NCI-H748 (cell line): Measurements from ENCODE around the gene NTS.

Experiments used
- DNase-seq: peaks from one replicate; lab custom pipeline; 2025; ENCODE audit not compliant: unreplicated experiment; lab: John Stamatoyannopoulos, UW

Gene NTS, protein sequence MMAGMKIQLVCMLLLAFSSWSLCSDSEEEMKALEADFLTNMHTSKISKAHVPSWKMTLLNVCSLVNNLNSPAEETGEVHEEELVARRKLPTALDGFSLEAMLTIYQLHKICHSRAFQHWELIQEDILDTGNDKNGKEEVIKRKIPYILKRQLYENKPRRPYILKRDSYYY

DNA sequence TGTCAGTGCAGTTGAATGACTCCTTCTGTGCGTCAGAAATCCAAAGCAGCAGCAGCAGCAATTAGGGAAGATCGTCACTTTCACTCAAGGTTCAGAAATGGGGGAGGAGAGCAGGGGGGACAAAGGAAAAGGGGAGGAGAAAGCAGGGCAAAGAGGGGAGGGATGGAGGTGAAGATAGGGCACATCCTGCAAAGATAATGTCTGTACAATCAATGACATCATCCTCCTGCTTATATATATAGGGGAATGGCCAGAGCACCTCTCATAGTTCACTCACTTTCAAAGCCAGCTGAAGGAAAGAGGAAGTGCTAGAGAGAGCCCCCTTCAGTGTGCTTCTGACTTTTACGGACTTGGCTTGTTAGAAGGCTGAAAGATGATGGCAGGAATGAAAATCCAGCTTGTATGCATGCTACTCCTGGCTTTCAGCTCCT, at the start of gene NTS:
TSS of gene NTS (plus strand) at position 265 of the 431 bp plus-strand sequence. CDS start at position 374, 109 bp downstream.
- DNase-seq: peak; percentile 67

GRCh38 chr12:85825746-85826145, 48.3 kb upstream of the NTS start:
- DNase-seq: peak; percentile 96

DNA sequence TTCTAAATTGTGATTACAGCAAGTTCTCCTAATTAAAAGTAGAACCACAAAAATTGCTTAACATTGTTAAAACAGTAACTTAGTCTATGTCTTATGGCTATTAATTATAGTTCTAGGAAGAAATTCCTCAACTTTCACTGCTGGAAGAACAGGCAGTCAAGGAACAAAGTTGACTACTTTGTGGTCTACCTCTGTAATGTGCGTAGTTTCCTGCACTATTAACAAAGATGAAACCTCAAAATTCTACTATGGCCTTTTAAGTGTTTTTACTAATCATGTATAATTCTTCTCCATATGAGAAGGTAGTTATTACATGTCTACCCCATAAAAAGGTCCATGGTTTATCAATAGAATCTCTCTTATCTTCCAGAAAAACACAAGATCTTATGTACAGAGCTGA, 45.5 kb upstream of the NTS start:
- no peak for DNase-seq

DNA sequence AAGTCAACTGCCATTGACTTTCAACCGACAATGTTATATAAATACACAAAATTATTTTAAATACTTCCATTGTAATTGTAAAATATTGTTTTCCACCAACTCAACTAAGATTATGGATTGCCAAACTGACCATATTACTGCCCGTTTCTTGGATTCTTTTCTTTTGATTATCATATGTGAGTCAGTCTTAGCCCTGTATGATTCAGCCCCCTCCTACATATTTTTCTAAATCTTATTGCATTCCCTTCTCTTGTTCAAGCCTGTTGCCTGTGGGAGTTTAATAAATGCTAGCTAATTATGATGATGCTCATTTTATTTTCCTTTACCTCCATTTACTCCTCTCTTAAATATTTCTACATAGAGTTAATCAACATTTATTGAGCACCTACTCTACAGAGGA, 44.7 kb upstream of the NTS start:
- DNase-seq: no peak

GRCh38 chr12:85831327-85831990, 42.6 kb upstream of the NTS start:
- no peak for DNase-seq

DNA sequence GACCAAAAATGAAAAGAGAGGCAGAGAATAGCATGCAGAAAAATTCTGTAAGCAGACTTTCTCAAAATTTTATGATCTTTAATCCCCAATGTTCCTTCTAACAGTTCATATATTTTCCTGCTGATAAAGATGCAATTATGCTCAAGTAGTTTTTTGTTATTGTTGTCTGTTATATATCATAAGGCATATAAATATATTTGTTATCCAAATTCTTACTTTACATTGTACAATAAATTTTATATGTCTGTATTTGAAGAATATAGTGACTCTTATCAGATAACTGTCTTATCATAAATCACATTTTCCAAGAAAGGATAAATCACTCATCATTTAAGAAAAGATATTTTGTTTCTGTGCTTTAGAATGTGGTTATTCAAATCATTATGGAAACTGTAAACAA, 40.5 kb upstream of the NTS start:
- no peak for DNase-seq

DNA sequence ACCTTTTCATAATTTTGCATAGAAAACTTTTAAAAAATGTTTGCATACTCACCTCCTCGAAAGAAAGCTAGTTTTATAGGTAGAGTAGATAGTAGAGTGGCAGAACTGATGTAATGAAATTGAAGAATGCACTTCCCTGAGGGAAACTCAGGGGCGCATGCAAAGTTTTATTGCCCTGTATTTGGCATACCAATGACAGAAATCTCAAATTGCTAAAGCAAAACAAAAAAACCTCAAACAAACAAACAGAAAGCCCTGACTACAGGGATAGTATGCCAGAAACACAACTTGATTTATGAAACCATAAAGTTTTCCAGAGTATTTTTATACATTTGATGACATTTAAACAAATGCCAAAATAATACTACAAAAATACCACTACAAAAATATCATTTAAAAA, 39.7 kb upstream of the NTS start:
- no peak for DNase-seq

GRCh38 chr12:85835426-85836196, 38.5 kb upstream of the NTS start:
- no peak for DNase-seq

DNA sequence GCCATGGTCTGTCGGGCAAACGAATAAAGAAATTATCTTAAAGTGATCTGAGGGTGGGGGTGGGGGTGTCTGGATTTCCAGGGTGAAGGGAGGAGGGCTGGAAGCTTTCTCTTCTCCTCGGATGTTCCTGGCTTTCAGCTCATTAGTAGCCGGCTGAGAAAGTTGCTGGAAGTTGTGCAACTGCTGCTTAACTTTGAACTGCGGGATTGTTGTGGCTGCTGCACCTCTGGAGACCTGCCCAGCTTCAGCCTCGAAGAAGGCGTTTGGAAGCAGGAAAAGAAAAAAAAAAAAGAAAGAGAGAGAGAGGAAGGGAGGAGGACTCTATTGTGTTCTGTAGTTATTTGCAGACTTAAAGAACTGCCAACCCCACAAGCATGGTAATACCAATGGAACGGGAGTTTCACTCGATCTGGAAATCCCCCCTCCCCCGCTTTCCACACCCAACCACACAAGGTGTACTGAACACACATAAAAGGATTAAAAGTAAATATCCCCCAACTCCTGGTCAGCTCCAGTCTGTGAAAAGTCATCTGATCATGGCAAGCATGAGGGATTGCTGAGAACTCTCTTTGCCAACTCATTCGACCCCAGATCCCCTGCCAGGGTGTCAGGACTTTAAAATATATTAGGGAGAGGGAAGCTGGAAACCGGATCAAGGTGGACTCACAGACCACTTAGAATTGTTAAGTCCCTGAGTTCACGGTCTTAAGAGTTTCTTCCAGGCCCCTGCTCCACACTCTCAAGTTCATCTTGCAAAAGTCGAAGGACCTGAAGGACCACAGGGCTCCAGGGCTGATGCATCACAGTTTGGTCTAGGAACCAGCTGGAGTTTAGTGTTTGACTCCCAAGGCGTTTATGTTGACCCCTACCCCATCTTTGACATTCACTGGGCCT, 37.7 kb upstream of the NTS start, which contains the start of gene RASSF9:
TSS of gene RASSF9 (minus strand) at position 213 of the 894 bp plus-strand sequence. CDS start at position 5, 208 bp downstream.
- DNase-seq: no peak

DNA sequence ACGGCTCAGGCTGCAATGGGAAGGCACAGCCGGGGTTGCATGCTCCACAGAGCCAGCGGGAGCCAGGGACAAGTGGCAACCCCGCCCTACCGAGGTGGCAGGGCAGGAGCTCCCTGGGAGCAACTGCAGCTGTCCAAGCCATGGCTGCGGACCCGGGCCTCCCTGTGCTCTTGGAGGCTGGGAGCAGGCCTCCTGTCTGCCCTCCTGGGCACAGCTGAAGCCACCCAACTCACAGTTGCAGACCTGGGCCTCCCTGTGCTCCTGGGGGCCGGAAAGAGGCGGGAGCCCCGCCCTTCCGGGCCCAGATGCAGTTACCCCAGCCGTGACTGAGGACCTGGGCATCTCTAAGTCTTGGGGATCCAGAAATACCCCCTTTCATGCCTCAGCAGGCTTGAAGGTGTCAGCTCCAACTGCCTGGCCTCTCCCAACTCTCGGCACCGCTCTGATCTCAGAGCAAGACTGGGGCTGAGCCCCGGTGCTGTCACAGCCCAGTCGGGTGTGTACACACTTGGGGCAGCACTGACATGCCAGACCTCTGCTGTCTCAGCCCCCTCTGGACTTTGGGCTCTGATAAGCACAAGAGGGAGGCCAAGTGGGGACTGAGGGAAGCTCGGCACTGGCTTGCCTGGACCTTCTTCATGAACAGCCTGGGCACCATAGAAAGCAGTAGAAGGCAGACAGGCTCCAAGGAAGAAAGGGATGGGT, 30.3 kb upstream of the NTS start:
- no peak for DNase-seq

DNA sequence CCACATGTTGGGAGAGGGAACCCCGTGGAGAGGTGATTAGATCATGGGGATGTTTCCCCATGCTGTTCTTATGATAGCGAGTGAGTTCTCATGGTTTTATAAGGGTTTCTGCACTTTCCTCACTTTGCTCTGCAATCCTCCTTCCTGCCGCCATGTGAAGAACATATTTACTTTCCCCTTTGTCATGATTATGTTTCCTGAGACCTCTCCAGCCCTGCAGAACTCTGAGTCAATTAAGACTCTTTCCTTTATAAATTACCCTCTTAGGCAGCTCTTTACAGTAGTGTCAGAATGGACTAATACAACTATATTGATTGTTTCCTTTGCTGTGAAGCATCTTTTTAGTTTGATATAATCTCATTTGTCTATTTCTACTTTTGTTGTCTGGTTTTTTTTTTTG, 24.8 kb upstream of the NTS start:
- DNase-seq: peak; percentile 33

DNA sequence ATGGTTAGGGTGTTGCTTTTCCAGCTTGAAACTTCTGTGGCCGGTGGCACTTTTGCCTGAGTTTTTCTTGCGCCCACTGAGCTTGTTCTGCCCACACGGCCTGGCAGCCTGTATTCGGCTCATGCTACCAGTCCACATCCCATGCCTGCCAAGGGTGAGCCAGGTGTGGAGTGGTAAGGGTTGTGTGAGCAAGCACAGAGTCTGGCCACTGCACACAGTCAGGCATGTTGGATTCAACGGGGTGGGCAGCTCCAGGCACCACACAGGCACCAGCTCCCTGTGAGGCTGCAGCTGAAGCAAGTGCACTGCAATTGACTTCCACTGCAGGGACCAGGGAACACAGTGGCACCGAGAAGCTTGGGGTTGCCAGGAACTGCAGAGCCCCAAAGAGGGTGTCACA, 18.8 kb upstream of the NTS start:
- no peak for DNase-seq

- no peak for DNase-seq
Measured at GRCh38 chr12:85856966-85857365, 17.1 kb upstream of the NTS start.

DNA sequence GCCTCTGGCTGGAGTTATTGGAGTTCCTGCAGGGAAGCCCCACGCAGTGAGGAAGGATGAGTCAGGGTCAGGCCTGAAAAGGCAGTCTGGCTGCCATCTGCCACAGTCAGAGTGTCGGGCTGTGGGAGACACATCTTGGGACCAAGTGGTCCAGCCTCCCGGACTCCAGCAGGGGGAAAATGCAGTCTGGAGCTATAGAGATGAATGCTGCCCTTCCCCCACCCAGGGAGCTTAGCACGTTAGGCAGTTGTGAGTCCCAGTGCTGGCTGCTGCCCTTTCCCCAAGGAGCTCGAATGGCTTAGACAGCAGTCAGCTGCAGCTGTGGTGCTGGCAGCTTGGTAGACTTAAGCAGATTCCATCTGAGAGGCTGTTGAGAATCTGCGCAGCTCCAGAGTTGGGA, 8.2 kb upstream of the NTS start:
- DNase-seq: no peak

DNA sequence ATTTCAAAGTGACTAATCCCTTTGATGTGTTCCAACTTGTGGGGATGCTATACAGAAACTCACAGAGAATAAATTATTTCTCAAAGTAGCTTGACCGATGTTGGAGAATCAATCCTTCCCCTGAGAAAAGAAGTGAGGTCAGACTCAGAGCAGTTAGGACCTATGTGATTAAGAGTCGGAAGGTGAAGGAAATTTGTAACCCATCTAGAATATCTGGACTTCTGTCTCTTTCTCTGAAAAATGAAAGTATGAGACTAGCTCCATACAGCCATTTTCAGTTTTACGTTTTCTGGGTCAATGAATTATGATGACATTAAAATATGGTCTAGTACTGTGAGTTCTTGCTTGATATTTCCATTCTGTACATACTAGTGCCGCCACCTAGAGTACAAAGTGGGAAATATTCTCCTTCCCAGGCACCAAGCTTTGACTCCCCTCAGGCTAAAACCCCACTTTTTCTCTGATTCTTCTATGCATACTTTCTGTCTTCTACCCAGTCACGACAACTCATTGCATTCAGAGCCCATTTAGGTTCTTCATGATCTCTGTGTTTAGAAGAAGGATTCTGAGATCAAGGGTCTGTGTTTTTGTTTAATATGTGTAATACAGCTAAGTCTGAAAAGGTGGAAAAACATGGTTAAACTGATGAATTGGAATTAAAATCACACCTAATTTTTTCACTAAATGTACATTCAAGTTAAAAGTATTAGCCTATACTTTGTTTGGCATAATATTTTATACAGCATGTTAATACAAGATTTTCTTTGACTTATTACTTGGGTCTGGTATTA, 6.9 kb upstream of the NTS start:
- peak; percentile 65 for DNase-seq

GRCh38 chr12:85872497-85873091, 1.5 kb upstream of the NTS start:
- DNase-seq: peak; percentile 77

DNA sequence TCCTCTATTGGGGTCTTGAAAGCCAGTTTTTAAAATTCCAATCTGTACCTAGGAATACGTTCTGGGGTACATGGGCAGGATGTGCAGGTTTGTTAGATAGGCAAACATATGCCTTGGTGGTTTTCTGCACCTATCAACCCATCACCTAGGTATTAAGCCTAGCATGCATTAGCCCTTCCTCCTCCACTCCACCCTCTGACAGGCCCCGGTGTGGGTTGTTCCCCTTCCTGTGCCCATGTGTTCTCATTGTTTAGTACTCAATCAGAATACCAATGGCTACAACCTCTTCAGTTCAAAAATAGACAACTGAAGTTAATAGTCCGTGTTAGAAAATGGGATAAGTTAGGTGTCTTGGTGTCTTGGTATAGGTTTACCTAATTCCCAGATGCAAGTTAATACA, 3.4 kb downstream of the NTS start:
- no peak for DNase-seq

DNA sequence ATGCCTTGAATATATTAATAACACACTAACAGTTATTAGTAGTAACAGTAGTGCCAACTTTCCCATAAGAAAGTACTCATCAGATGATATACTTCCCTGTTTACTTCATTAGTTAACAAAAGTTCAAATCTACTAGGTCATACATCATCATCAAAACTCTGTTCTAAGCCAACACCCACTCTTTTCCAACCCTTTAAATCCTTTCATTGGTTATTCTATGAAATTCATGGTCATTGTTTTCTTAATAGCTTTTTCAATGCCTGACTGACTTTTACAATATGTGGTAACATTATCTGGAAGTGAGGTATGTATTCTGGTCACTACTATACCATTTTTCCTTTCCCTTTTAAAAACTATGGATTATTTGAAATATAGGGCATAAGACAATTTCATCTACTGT, 9.7 kb downstream of the NTS start:
- DNase-seq: no peak

DNA sequence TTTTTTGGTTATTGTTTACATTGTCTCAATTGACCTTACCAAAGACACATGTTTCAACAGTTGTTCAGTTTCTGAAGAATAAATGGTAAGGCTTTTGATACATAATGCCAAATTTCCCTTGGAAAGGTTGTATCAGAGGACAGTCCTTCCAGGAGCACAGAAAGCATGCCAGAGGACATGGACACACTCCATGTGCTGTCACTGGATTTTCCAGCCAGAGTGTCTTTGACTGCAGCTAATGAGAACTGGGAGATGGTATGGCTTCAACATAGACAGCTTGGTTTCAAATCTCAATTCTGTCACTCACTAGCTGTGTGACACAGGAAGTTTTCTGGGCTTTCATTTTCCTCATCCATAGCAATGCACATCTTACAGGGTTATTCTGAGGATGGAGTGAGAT, 20.6 kb downstream of the NTS start:
- no peak for DNase-seq
